ENCODE data around the gene MTHFD2L.
"Not testable (repeated sequence)": the region's sequence is repeated elsewhere in the genome, so short reads cannot be mapped to it uniquely, and the experiment has no call there.

Gene MTHFD2L

DNA sequence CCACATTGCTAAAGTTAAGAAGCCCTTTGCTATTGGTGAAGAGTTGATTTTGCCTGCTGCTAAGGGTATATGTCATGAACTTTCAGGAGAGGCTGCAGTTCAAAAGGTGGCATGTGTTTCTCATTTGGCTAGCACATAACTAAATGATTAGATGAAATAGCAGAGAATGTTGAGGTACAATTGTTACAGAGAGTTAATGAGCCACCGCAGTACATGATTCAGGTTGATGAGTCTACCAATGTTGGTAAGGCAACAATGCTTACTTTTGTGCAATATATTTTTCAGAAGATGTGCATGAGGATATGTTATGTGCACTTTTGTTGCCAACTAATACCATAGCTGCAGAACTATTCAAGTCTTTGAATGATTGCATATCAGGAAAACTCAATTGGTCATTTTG is 37.8 kb upstream of the MTHFD2L start:
- no peak overlapping the region for H3K4me3 ChIP-seq (ENCODE audit: control insufficient read depth, low read depth, low read length)
- peak; percentile 68 for DNase-seq (ENCODE audit: low read depth)
- TF ChIP-seq CTCF (conservative IDR thresholded peaks at IDR 0.05; ENCODE audit: control insufficient read depth, insufficient read depth, low read depth, low read length): no peak

DNA sequence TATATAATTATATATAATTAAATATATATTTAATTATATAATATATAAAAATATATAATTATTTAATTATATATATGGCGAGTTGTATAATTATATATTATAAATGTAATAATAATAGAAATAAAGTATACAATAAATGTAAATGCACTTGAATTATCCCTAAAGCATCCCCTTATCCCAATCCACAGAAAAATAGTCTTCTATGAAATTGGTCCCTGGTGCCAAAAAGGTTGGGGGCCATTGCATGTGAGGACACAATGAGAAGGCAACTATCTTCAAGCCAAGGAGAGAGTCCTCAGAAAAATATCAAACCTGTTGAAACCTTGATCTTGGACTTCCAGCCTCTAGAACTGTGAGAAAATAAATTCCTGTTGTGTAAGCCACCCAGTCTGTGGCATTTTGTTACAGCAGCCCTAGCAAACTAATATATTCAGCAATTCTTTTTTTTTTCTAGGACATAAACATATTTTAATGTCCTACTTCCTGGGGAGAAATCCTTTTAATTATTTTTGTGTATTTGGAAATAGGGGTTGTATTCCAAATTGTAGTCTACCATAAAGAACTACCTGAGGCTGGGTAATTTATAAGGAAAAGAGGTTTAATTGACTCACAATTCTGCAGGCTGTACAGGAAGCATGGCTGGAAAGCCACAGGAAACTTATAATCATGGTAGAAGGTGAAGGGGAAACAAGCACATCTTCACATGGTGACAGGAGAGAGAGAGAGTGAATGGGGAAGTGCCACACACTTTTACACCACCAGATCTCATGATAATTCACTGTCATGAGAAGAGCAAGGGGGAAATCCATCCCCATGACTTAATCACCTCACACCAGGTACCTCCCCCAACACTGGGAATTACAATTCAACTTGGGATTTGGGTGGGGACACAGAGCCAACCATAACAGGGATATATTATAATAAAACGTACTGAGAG is 36.0 kb upstream of the MTHFD2L start:
- H3K4me3 ChIP-seq (ENCODE audit: control insufficient read depth, low read depth, low read length): no peak overlapping the region
- DNase-seq (ENCODE audit: low read depth): no peak
- no peak for TF ChIP-seq CTCF (conservative IDR thresholded peaks at IDR 0.05; ENCODE audit: control insufficient read depth, insufficient read depth, low read depth, low read length)

GRCh38 chr4:74123065-74123728 is 34.7 kb upstream of the MTHFD2L start:
- no peak for TF ChIP-seq CTCF (conservative IDR thresholded peaks at IDR 0.05; ENCODE audit: control insufficient read depth, insufficient read depth, low read depth, low read length)
- no peak overlapping the region for H3K4me3 ChIP-seq (ENCODE audit: control insufficient read depth, low read depth, low read length)
- peak; percentile 94 for DNase-seq (ENCODE audit: low read depth)

DNA sequence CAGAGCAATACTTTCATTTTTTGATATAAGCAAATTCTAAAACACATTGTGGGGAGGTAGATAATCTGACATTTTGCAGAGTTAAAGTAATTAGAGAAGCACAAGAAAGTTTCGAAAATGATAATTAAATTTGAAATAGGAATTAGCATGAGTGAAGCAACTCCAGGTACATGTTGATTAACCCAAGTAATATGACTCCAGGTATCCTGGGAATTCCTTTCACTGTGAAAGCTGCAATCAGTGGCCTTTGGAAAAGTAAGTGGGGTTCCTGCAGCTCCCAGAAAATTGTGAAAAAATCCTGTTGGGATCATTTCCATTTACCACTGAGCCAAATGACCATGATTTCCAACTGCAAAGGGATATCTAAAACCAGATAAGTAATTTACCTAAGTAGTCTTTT is 32.9 kb upstream of the MTHFD2L start:
- no peak for TF ChIP-seq CTCF (conservative IDR thresholded peaks at IDR 0.05; ENCODE audit: control insufficient read depth, insufficient read depth, low read depth, low read length)
- no peak for DNase-seq (ENCODE audit: low read depth)

GRCh38 chr4:74127745-74128144 is 30.2 kb upstream of the MTHFD2L start:
- no peak for TF ChIP-seq CTCF (conservative IDR thresholded peaks at IDR 0.05; ENCODE audit: control insufficient read depth, insufficient read depth, low read depth, low read length)
- DNase-seq (ENCODE audit: low read depth): no peak
- H3K4me3 ChIP-seq (ENCODE audit: control insufficient read depth, low read depth, low read length): no peak overlapping the region

More for the DNA sequence above, 32.9 kb upstream of the MTHFD2L start:
- H3K4me3 ChIP-seq (ENCODE audit: control insufficient read depth, low read depth, low read length): no peak overlapping the region

DNA sequence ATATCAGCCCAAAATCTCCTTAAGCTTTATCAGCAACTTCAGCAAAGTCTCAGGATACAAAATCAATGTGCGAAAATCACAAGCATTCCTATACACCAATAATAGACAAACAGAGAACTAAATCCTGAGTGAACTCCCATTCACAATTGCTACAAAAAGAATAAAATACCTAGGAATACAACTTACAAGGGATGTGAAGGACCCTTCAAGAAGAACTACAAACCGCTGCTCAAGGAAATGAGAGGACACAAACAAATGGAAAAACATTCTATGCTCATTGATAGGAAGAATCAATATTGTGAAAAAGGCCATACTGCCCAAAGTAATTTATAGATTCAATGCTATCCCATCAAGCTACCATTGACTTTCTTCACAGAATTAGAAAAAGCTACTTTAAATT is 27.1 kb upstream of the MTHFD2L start:
- H3K4me3 ChIP-seq (ENCODE audit: control insufficient read depth, low read depth, low read length); DNase-seq (ENCODE audit: low read depth): not testable (repeated sequence)

DNA sequence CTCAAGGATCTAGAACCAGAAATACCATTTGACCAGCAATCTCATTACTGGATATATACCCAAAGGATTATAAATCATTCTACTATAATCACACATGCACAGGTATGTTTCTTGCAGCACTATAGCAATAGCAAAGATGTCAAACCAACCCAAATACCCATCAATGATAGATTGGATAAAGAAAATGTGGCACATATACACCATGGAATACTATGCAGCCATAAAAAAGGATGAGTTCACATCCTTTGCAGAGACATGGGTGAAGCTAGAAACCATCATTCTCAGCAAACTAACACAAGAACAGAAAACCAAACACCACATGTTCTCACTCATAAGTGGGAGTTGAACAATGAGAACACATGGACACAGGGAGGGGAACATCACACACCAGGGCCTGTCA is 25.7 kb upstream of the MTHFD2L start:
- DNase-seq (ENCODE audit: low read depth); H3K4me3 ChIP-seq (ENCODE audit: control insufficient read depth, low read depth, low read length): not testable (repeated sequence)
